ENCODE data around the gene MORN1. TPM values are rescaled to one million over a fixed set of nuclear protein-coding genes. Genes with fewer than 3 reads are reported as not detected.

Gene MORN1
- total and polyA plus RNA-seq, 2 of the 8 experiments (the other 6 are each of a cell fraction or from before 2014, with no cell fraction given), result 5.0 to 9.1 TPM

GRCh38 chr1:2360588-2361364, 30.6 kb downstream of the MORN1 start (continued):
- TF ChIP-seq EGR1 (IDR thresholded peaks at IDR 0.05; ENCODE audit: borderline replicate concordance, low read depth, low read length) (no peak), CTCF (IDR thresholded peaks at IDR 0.05; ENCODE audit: control extremely low read depth in 1 of 3, insufficient read depth in 1 of 3, low read depth in 1 of 3, low read length in 3 of 3) (no peak), CHD2 (IDR thresholded peaks at IDR 0.05; ENCODE audit: low read length) (no peak), FOSL1 (IDR thresholded peaks at IDR 0.05; ENCODE audit: insufficient read depth, low read depth, low read length) (no peak), SAP30 (IDR thresholded peaks at IDR 0.05; ENCODE audit: insufficient read depth, insufficient replicate concordance, low read length) (no peak), CEBPB (IDR thresholded peaks at IDR 0.05; ENCODE audit: low read depth, low read length) (no peak), HDAC2 (IDR thresholded peaks at IDR 0.05; ENCODE audit: borderline replicate concordance in 1 of 2, low read depth in 2 of 2, low read length in 2 of 2) (no peak)

All from H1 (cell line).